HepG2 (cell line): ENCODE results near the gene SNCAIP. TPM values are rescaled to one million over a fixed set of nuclear protein-coding genes. Genes with fewer than 3 reads are reported as not detected.

ENCODE experiments used
- ATAC-seq: fragments of 200-7000 bp; cut with Tn5 transposase; 3 replicates; pipeline ENCODE4 v1.9.1; 2020; ENCODE audit warnings: mild to moderate bottlenecking, moderate library complexity
- BruUV-seq: library from RNA; stranded (reverse); fragments of 400-500 nt; replicated peaks from 2 replicates; lab custom pipeline; 2021; lab: Mats Ljungman, UMichigan
- CTCF ChIA-PET: fragments of 300-600 bp; formaldehyde crosslinking; extraction: SDS; loops from one replicate; lab custom pipeline; 2021; ENCODE audit warnings: low total read pairs, inconsistent platforms, low intra/inter-chr PET ratio; lab: Yijun Ruan, JAX
- POLR2A ChIA-PET: fragments of 350-600 bp; sonication (Branson Sonifier 250); formaldehyde crosslinking; loops from one replicate; lab custom pipeline; 2020; ENCODE audit warnings: antibody characterized with exemption, inconsistent platforms; lab: Yijun Ruan, JAX
- DNase-seq: peaks from one replicate; pipeline ENCODE4 v3.0.0-alpha.2; 2015; ENCODE audit warnings: low spot score
- FAIRE-seq: peaks from 3 replicates; lab custom pipeline; 2011; peaks lifted over from hg19 to GRCh38; lab: Jason Lieb, UNC
- H2AFZ ChIP-seq: one replicate; pipeline ENCODE4 v1.6.1; 2011; ENCODE audit warnings: low read length, inconsistent platforms
- H3K27ac ChIP-seq: fragments of 300-600 bp; 3 replicates; pipeline ENCODE4 v1.8.0; 2011; ENCODE audit warnings: mixed run types, mild to moderate bottlenecking, mixed read lengths, low read length, inconsistent platforms; ENCODE audit not compliant: insufficient read depth; ENCODE audit errors: extremely low read length
- H3K27me3 ChIP-seq, 2 experiments: fragments of 200-600 bp in 1 of 2; 2 replicates in 1 of 2; 3 replicates in 1 of 2; pipeline versions ENCODE4 v1.6.0 to v1.8.0; 2011; ENCODE audit warnings: low read length in 2 of 2, mild to moderate bottlenecking in 2 of 2, moderate library complexity in 2 of 2, inconsistent platforms in 1 of 2; ENCODE audit not compliant: insufficient read depth in 2 of 2, control insufficient read depth in 1 of 2
- H3K36me3 ChIP-seq, 2 experiments: fragments of 200-600 bp in 1 of 2; replicated peaks in 1 of 2; 2 replicates in 1 of 2; 3 replicates in 1 of 2; pipeline versions ENCODE4 v1.5.1 to v1.8.0; 2011; ENCODE audit warnings: low read length in 2 of 2, inconsistent platforms in 1 of 2; ENCODE audit not compliant: insufficient read depth in 2 of 2, control insufficient read depth in 1 of 2
- H3K4me1 ChIP-seq: 2 replicates; pipeline ENCODE4 v1.5.1; 2012; ENCODE audit warnings: low read length, inconsistent platforms; ENCODE audit not compliant: insufficient read depth
- H3K4me2 ChIP-seq: 2 replicates; pipeline ENCODE4 v1.6.0; 2011; ENCODE audit warnings: low read depth, low read length, inconsistent platforms
- H3K4me3 ChIP-seq, 3 experiments: fragments of 200-600 bp in 1 of 3; sonication (generic), shearing (Covaris generic) in 1 of 3; replicated peaks in 1 of 3; 2 replicates each; pipeline ENCODE4 v1.5.1; 2011 to 2016; ENCODE audit warnings: low read length in 3 of 3, inconsistent platforms in 2 of 3, low read depth in 2 of 3, mild to moderate bottlenecking in 2 of 3, control low read depth in 1 of 3, mixed read lengths in 1 of 3; ENCODE audit not compliant: insufficient read depth in 1 of 3
- H3K79me2 ChIP-seq: one replicate; pipeline ENCODE4 v1.6.1; 2011; ENCODE audit warnings: low read length, inconsistent platforms; ENCODE audit not compliant: insufficient read depth
- H3K9ac ChIP-seq: 2 replicates; pipeline ENCODE4 v1.6.0; 2011; ENCODE audit warnings: mild to moderate bottlenecking, low read depth, low read length, inconsistent platforms; ENCODE audit not compliant: insufficient read depth
- H3K9me3 ChIP-seq: 2 replicates; pipeline ENCODE4 v1.5.1; 2012; ENCODE audit warnings: mild to moderate bottlenecking, low read length
- H4K20me1 ChIP-seq: 2 replicates; pipeline ENCODE4 v1.6.0; 2011; ENCODE audit warnings: inconsistent platforms, mild to moderate bottlenecking, low read length, moderate library complexity; ENCODE audit not compliant: insufficient read depth
- CTCF ChIP-seq: sonication (generic); formaldehyde crosslinking; IDR thresholded peaks from 2 replicates; pipeline ENCODE4 v1.5.0; 2020; ENCODE audit warnings: mild to moderate bottlenecking, missing genetic modification reagents, moderate library complexity
- ELF1 ChIP-seq: sonication (generic); formaldehyde crosslinking; IDR thresholded peaks from 2 replicates; pipeline ENCODE4 v1.4.0; 2020; ENCODE audit warnings: missing genetic modification reagents
- GTF3A ChIP-seq: sonication (generic); formaldehyde crosslinking; conservative IDR thresholded peaks from 2 replicates; pipeline ENCODE4 v1.4.0; 2020; ENCODE audit warnings: mild to moderate bottlenecking, missing genetic modification reagents
- MLXIP ChIP-seq: sonication (generic); formaldehyde crosslinking; IDR thresholded peaks from 2 replicates; pipeline ENCODE4 v1.9.0; 2021; ENCODE audit warnings: missing genetic modification reagents, borderline replicate concordance
- MXI1 ChIP-seq: IDR thresholded peaks from 3 replicates; pipeline ENCODE4 v1.6.1; 2012; ENCODE audit warnings: low read depth, low read length, inconsistent platforms, borderline replicate concordance
- SETDB1 ChIP-seq: sonication (generic); formaldehyde crosslinking; IDR thresholded peaks from 2 replicates; pipeline ENCODE4 v1.5.1; 2020; ENCODE audit warnings: missing genetic modification reagents, mild to moderate bottlenecking, borderline replicate concordance
- SIX4 ChIP-seq: sonication (generic); formaldehyde crosslinking; IDR thresholded peaks from 2 replicates; pipeline ENCODE4 v1.4.0; 2020; ENCODE audit warnings: missing genetic modification reagents
- TAF15 ChIP-seq: fragments of 200-400 bp; formaldehyde crosslinking; IDR thresholded peaks from one replicate; pipeline ENCODE4 v1.6.1; 2018; ENCODE audit warnings: mild to moderate bottlenecking, low read depth, low read length; ENCODE audit not compliant: poor library complexity, severe bottlenecking
- ZBTB7A ChIP-seq: sonication (generic); formaldehyde crosslinking; IDR thresholded peaks from 2 replicates; pipeline ENCODE4 v1.8.0; 2022; ENCODE audit warnings: mild to moderate bottlenecking, missing genetic modification reagents
- ZFP36L1 ChIP-seq: sonication (generic); formaldehyde crosslinking; IDR thresholded peaks from 2 replicates; pipeline ENCODE4 v1.8.0; 2022; ENCODE audit warnings: mild to moderate bottlenecking, missing genetic modification reagents, moderate library complexity
- ZNF253 ChIP-seq: sonication (generic); formaldehyde crosslinking; IDR thresholded peaks from 2 replicates; pipeline ENCODE4 v1.8.0; 2022; ENCODE audit warnings: mild to moderate bottlenecking, missing genetic modification reagents, borderline replicate concordance
- ZNF652 ChIP-seq: IDR thresholded peaks from 2 replicates; pipeline ENCODE4 v1.6.1; 2016; ENCODE audit warnings: low read depth, borderline replicate concordance
- ZSCAN21 ChIP-seq: sonication (generic); formaldehyde crosslinking; IDR thresholded peaks from 2 replicates; pipeline ENCODE4 v1.8.0; 2022; ENCODE audit warnings: mild to moderate bottlenecking, missing genetic modification reagents, moderate library complexity, borderline replicate concordance
- WGBS: methylation state at CpG from one replicate; pipeline ENCODE4 v1.1.6; 2017; ENCODE audit warnings: low lambda C conversion rate; 5-methylcytosine and 5-hydroxymethylcytosine counted together
- in situ Hi-C: cut with HindIII; loops from 2 replicates; pipeline ENCODE4 v1.10.0; 2017; ENCODE audit warnings: low pct_unique_long_range_greater_than_20kb; ENCODE audit not compliant: extremely low pct_ligation_motif_present
- intact Hi-C: fragments of 100-400 bp; cut with micrococcal nuclease; formaldehyde crosslinking; loops from one replicate; pipeline ENCODE4 v1.10.0; 2022; ENCODE audit not compliant: unreplicated experiment
- polyA plus RNA-seq, 8 experiments: library from polyadenylated mRNA; depleted of rRNA in 3 of 8; stranded (reverse) in 7 of 8; unstranded in 1 of 8; fragments of >200 nt; fragmentation: Illumina TruSeq in 4 of 8; extraction: Trizol in 4 of 8; gene quantifications; 2 replicates each; pipeline versions ENCODE4 v1.2.1 to v1.2.3, GENCODE V29; 2011 to 2016; ENCODE audit warnings: low read depth in 4 of 8, missing spikeins in 1 of 8, mixed read lengths in 1 of 8; ENCODE audit not compliant: insufficient read depth in 1 of 8
- total RNA-seq, 5 experiments: library from RNA; depleted of rRNA; stranded (reverse); fragments of >200 nt; fragmentation: Illumina TruSeq; extraction: Trizol; gene quantifications; 2 replicates each; pipeline ENCODE4 v1.2.3, GENCODE V29; 2016; ENCODE audit warnings: low read depth in 1 of 5
- TF ChIP-seq, protein P1 (sequence below): sonication (generic); formaldehyde crosslinking; IDR thresholded peaks from 2 replicates; pipeline ENCODE4 v1.8.1; 2023; ENCODE audit warnings: missing genetic modification reagents, inconsistent platforms, borderline replicate concordance

SNCAIP gene
- total and polyA plus RNA-seq, 2 of the 13 experiments (the other 11 are each of a cell fraction or from before 2014, with no cell fraction given): not detected

DNA sequence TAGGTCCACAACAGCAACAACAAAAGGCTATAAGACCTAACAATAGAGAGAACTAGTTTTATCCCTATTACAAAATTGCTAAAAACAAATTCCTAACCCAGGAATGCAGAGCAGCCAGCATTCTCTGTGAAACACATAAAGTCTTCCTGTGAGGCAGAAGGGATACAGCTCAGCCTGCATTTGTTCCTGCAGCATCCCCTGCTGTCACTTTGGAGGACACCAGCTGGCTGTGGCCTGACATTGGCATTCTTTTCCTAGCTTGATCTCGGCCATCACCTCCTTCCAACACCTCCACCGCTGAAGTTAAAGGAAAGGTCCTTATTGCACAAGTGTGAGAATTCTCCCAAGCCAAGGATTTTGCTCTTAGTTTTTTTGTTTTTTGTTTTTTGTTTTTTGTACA, 186.1 kb downstream of the SNCAIP start:
- FAIRE-seq (no peak), ATAC-seq (peak; percentile 53), DNase-seq (no peak)
- ChIA-PET POLR2A (no interaction called here), CTCF (no interaction called here)
- no peak overlapping the region for H3K9ac ChIP-seq
- in situ Hi-C loops: no loop called here
- H4K20me1 ChIP-seq: no peaks in the 10 kb centered on the region
- no peak overlapping the region for H3K27ac ChIP-seq
- no peaks in the 10 kb centered on the region for H3K79me2 ChIP-seq
- no peaks in the 10 kb centered on the region for H3K36me3 ChIP-seq
- no peaks in the 10 kb centered on the region for H3K9me3 ChIP-seq
- intact Hi-C loops: no loop called here
- H3K4me1 ChIP-seq: peaks cover 10% of the 10 kb centered on the region; the same call in 1 of the 2 replicates
- H3K27me3 ChIP-seq: no peaks in the 10 kb centered on the region
- TF ChIP-seq GTF3A (CRISPR knock-in tag): no peak
- no peak for TF ChIP-seq ELF1 (CRISPR knock-in tag)
- TF ChIP-seq, protein P1, sequence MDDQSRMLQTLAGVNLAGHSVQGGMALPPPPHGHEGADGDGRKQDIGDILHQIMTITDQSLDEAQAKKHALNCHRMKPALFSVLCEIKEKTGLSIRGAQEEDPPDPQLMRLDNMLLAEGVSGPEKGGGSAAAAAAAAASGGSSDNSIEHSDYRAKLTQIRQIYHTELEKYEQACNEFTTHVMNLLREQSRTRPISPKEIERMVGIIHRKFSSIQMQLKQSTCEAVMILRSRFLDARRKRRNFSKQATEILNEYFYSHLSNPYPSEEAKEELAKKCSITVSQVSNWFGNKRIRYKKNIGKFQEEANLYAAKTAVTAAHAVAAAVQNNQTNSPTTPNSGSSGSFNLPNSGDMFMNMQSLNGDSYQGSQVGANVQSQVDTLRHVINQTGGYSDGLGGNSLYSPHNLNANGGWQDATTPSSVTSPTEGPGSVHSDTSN: no peak
- peak; percentile 40 for TF ChIP-seq CTCF (CRISPR knock-in tag)
- no peak overlapping the region for H2AFZ ChIP-seq
- BruUV-seq: no TSS peak
- H3K4me3 ChIP-seq: no peak overlapping the region
- no peak overlapping the region for H3K4me2 ChIP-seq
- WGBS: 20% methylated on average over 2 of the region's 2 CpGs

GRCh38 chr5:122499585-122499984, 187.5 kb downstream of the SNCAIP start:
- DNase-seq: no peak
- no peak overlapping the region for H3K4me2 ChIP-seq
- H2AFZ ChIP-seq: no peak overlapping the region
- H3K9me3 ChIP-seq: no peaks in the 10 kb centered on the region
- BruUV-seq: no TSS peak
- POLR2A ChIA-PET: no interaction called here
- in situ Hi-C loops: no loop called here
- CTCF ChIA-PET: no interaction called here
- no peaks in the 10 kb centered on the region for H4K20me1 ChIP-seq
- ATAC-seq: no peak
- H3K9ac ChIP-seq: no peak overlapping the region
- FAIRE-seq: no peak
- no peaks in the 10 kb centered on the region for H3K36me3 ChIP-seq
- intact Hi-C loops: no loop called here
- H3K4me3 ChIP-seq: no peak overlapping the region
- H3K79me2 ChIP-seq: no peaks in the 10 kb centered on the region
- H3K4me1 ChIP-seq: peaks cover 10% of the 10 kb centered on the region; the same call in 1 of the 2 replicates
- H3K27ac ChIP-seq: no peak overlapping the region
- H3K27me3 ChIP-seq: no peaks in the 10 kb centered on the region
- no peak for TF ChIP-seq SIX4 (CRISPR knock-in tag)
- no peak for TF ChIP-seq SETDB1 (CRISPR knock-in tag)
- TF ChIP-seq MXI1: no peak
- no peak for TF ChIP-seq ZSCAN21
- no peak for TF ChIP-seq ZBTB7A
- no peak for TF ChIP-seq TAF15
- no peak for TF ChIP-seq ZFP36L1 (CRISPR knock-in tag)
- TF ChIP-seq MLXIP (CRISPR knock-in tag): no peak
- no peak for TF ChIP-seq ZNF253 (CRISPR knock-in tag)
- TF ChIP-seq ZNF652 (CRISPR knock-in tag): no peak
